CD4-positive, alpha-beta T cell treated with Interleukin-6 at 100 ng/mL for 8 hours (primary cell): Measurements from ENCODE around the gene ABTB1.

Experiments
- DNase-seq: peaks from one replicate; pipeline ENCODE4 v3.0.0-alpha.2; 2020; ENCODE audit warnings: mixed read lengths, low spot score

Gene ABTB1

DNA sequence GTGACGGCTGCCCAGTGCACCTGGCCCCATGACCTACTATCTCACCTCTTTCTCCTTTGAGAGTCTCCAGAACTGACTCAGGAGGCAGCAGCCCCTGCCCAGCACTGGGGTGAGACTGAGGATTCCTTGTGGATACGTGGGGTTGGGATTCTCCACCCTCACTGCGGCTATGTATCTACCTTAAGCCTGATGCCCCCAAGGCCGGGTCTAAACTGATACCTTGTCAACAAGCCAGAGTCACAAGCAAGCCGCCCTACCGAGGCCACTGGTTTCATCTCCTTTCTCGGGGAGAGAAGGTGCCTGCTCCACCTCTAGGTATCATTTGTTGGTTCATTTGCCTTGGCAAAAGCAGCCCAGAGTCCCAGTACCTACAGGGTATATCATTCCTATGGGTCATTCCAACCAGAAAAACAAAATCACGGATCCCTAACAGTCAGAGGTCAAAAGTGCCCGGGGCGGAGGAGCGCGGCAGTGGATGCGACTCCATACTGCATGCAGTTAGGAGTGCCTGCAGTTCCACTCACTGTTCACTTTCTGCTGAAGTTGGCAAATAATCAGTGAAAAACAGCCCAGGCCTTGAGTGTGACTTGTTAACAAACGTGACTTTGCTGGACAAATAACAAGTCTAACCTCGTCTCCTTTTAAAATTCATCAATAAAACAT, 47.5 kb downstream of the ABTB1 start:
- DNase-seq, result no peak

DNA sequence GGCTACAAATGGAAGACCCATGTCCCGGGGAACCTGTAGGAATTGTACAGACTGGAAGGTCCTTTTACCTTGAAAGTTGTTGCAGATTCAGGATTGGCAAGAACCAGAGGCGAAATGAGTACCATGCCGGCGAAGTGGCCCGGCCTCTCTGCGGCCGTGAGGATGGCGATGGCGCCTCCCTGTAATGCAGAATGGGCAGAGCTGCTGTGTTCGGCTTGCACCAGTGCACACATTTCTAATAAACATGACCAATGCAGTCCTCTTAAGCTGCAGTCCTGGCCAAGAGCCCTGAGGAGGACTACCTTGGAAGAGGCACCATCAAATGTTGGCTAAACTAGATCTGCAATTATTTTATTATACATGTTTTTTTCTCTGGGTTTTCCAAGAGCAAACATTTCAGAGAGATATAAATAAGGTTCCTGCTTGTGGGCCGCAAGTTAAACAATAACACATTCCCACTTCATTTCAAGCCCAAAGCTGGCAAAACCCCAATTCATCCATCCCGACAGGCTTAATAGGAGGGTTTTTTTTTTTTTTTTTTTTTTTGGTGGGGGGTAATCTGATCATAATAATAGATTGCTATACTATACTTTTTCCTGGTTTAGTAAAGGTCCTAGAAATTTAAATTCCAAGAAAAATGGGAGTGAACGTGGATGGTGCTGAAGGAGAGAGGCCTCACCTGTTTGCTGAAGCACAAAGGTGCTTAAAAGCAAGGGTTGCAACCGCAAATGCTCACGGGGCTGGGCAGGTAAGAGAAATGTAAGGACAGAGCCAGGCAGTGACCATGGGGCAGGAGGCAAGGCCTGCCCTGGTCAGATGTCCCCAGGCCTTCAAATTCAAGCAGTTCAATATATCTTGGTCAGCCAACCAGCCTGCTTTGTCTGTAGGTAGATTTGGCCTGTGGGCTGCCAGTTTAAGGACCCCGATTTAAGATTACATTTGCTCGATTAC, 48.5 kb downstream of the ABTB1 start:
- no peak for DNase-seq

GRCh38 chr3:127722091-127722784, 49.5 kb downstream of the ABTB1 start:
- no peak for DNase-seq

DNA sequence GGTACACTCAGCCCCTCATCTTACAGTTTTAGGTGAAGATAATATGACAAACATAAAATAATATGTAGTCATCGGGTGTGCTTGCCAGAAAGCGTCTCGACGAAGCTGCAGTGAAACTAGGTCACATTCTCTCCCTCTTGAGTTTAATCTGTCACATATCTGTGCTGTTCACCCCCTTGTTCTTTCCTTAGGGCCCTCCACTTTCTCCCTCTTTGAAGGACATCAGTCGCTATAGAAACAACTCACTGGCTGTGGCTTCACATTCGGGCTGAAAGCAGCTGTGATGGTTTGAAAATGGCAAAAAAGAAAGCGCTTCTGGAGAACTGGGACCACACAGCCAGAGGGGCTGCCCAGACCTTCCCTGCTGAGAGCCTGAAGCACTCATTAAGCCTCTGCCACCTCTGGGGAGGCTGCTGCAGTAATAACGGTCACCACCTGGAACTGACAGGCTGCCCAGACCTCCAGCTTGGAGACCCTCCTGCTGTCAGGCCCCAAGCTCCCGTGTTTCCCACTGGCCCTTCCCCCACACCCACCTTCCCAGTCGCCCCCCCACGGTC, 50.3 kb downstream of the ABTB1 start:
- DNase-seq, result no peak

DNA sequence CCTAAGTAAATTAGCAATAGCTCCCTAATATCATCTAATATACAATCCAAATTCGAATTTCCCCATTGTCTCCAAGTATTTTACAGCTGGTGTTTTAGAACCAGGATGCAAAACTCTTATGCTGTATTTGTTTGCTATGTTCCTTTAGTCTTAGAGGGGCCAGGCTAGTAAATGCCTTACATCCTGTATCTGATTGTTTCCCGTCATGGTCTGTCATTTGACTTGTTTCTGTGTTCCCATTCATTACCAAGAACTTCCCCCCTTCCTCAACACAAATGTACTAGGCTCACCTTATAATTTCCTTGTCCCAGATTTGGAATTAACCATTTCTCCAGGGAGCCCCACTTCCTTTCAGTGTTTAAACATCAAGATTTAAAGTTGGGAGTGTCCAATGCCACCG, 54.1 kb downstream of the ABTB1 start:
- DNase-seq, result no peak

DNA sequence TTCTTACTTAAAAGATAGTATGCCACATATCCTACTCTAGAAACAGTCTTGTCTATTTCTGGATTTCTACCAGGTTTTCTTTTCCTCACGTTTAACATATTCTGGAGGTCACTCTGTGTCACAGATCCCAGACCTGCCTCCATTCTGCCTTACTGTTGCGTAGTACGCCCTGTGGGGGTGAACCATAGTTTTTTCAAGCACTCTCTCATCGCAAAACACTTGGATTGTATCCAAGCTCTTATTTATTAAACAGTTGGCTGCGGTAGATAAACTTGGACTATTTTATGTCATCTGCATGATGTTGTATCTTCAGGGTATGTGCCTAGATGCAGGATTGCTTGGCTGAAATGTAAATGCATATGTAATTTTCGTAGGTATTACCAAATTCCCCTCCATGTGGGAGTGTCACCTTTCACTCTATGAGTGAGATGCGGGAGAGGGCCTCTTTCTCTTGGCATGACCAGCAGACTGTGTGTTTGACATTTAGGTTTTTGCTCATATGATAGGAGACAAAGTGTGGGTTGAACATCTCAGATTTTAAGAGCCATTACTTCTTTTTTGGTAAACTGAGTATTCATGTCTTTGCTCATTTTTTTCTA, 55.8 kb downstream of the ABTB1 start:
- no peak for DNase-seq

DNA sequence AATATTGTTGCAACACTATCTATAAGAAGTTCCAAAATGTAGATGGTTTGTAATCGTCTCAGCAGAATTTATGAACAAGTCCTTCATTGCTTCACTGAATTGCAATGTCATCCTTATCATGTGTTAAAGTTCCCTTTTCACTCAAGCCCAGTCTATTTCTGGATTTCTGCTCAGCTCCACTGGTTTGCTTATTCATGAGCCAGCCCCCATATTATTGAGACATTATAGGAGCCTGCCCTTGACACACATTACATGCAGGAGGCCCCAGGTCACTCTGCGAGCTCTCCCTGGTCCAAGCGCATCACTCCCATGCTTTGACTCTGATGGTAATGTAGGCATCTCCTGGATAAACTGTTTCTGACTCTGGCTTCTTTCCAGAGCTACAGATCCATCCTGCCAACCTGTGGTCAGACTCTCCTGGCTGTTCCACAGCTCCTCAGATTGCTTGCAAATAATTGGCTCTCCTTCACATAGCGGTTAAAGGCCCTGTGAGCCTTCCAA, 56.9 kb downstream of the ABTB1 start:
- DNase-seq, result no peak

GRCh38 chr3:127730171-127730570, 57.4 kb downstream of the ABTB1 start:
- DNase-seq, result no peak
